Lower leg skin (tissue), 3 donors: ENCODE measurements around the gene NRXN2.

Experiments
- CTCF ChIP-seq, 3 donors: fragments of 450-650 bp; IDR thresholded peaks; one replicate each; pipeline ENCODE4 v1.5.1; 2016; ENCODE audit warnings: antibody characterized with exemption in 3 of 3, mild to moderate bottlenecking in 3 of 3, moderate library complexity in 2 of 3
- POLR2A ChIP-seq, 2 donors: fragments of 450-650 bp; IDR thresholded peaks; one replicate each; pipeline ENCODE4 v1.6.1; 2016 to 2017; ENCODE audit warnings: antibody characterized with exemption in 2 of 2, mild to moderate bottlenecking in 1 of 2, moderate library complexity in 1 of 2

GRCh38 chr11:64676261-64676615 lies 46.8 kb downstream of the NRXN2 start:
- TF ChIP-seq CTCF (IDR thresholded peaks at IDR 0.05) (no peak), POLR2A (IDR thresholded peaks at IDR 0.05) (no peak)
